HEK293T (cell line): ENCODE results near the gene PHKB.

ENCODE experiments used
- ELF4 ChIP-seq: fragments of 450-650 bp; IDR thresholded peaks from 2 replicates; pipeline ENCODE4 v1.6.1; 2017; ENCODE audit warnings: antibody characterized with exemption
- L3MBTL2 ChIP-seq: fragments of 450-650 bp; conservative IDR thresholded peaks from 2 replicates; pipeline ENCODE4 v1.6.1; 2016; ENCODE audit warnings: mild to moderate bottlenecking
- SP1 ChIP-seq: fragments of 450-650 bp; IDR thresholded peaks from 2 replicates; pipeline ENCODE4 v1.6.1; 2017
- TARDBP ChIP-seq: fragments of 450-650 bp; IDR thresholded peaks from 2 replicates; pipeline ENCODE4 v1.6.1; 2016
- TF ChIP-seq, protein P1 (sequence below): fragments of 450-650 bp; IDR thresholded peaks from 2 replicates; pipeline ENCODE4 v1.6.1; 2016

GRCh38 chr16:47667956-47668355 lies 206.8 kb downstream of the PHKB start:
- TF ChIP-seq L3MBTL2 (no peak), SP1 (no peak), ELF4 (no peak), TARDBP (no peak)
- TF ChIP-seq, protein P1, sequence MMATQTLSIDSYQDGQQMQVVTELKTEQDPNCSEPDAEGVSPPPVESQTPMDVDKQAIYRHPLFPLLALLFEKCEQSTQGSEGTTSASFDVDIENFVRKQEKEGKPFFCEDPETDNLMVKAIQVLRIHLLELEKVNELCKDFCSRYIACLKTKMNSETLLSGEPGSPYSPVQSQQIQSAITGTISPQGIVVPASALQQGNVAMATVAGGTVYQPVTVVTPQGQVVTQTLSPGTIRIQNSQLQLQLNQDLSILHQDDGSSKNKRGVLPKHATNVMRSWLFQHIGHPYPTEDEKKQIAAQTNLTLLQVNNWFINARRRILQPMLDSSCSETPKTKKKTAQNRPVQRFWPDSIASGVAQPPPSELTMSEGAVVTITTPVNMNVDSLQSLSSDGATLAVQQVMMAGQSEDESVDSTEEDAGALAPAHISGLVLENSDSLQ: no peak
